Esophagus muscularis mucosa (tissue), 4 donors: ENCODE results near the gene HESX1.
A peak's percentile ranks its signal among the peaks of the same experiment; 100 is the strongest.

Experiments used
- CTCF ChIP-seq, 3 experiments: fragments of 200-600 bp in 2 of 3; fragments of 450-650 bp in 1 of 3; sonication (generic) in 2 of 3; IDR thresholded peaks; one replicate each; pipeline ENCODE4 v1.5.1; 2017 to 2019; ENCODE audit warnings: antibody characterized with exemption in 3 of 3, mild to moderate bottlenecking in 2 of 3, moderate library complexity in 1 of 3
- EP300 ChIP-seq: sonication (generic); formaldehyde crosslinking; IDR thresholded peaks from one replicate; pipeline ENCODE4 v1.6.1; 2017; ENCODE audit warnings: antibody characterized with exemption
- POLR2A ChIP-seq: fragments of 450-650 bp; IDR thresholded peaks from one replicate; pipeline ENCODE4 v1.6.1; 2017; ENCODE audit warnings: antibody characterized with exemption, moderate library complexity, mild to moderate bottlenecking, low read depth
- POLR2AphosphoS5 ChIP-seq, 2 donors: sonication (generic); formaldehyde crosslinking; IDR thresholded peaks; one replicate each; pipeline ENCODE4 v1.6.1; 2017; ENCODE audit warnings: antibody characterized with exemption in 2 of 2

GRCh38 chr3:57227930-57228751 lies 28.4 kb upstream of the HESX1 start:
- TF ChIP-seq CTCF (IDR thresholded peaks at IDR 0.05): no peak
- TF ChIP-seq POLR2A: no peak
- TF ChIP-seq POLR2AphosphoS5 (IDR thresholded peaks at IDR 0.05): peak; percentile 77 to 79
- no peak for TF ChIP-seq EP300
